Astrocyte of the cerebellum (primary cell): ENCODE measurements around the gene ROR2.

Experiments used
- DNase-seq: peaks from one replicate; pipeline ENCODE4 v3.0.0-alpha.2; 2011; ENCODE audit warnings: low read depth
- H3K4me3 ChIP-seq: 2 replicates; pipeline ENCODE4 v1.5.1; 2011; ENCODE audit warnings: mild to moderate bottlenecking, low read depth, low read length, moderate library complexity
- CTCF ChIP-seq: IDR thresholded peaks from 2 replicates; pipeline ENCODE4 v1.5.1; 2012; ENCODE audit warnings: low read length, low read depth, moderate library complexity, mild to moderate bottlenecking; ENCODE audit errors: missing control alignments
- in situ Hi-C: cut with HindIII; loops from 2 replicates; pipeline ENCODE4 v1.10.0; 2017; ENCODE audit warnings: low sequenced_read_pairs

The ROR2 gene

GRCh38 chr9:91963711-91964240 lies 13.7 kb upstream of the ROR2 start:
- no peak for DNase-seq
- in situ Hi-C loops, result loop anchor here (5.0 kb wide), 3 partner anchors 71 to 186 kb away; no protein-coding TSS in a partner anchor
- H3K4me3 ChIP-seq, result no peak overlapping the region
- TF ChIP-seq CTCF, result no peak

GRCh38 chr9:91960367-91960766 lies 10.3 kb upstream of the ROR2 start:
- in situ Hi-C loops, result loop anchor here (5.0 kb wide), 3 partner anchors 68 to 183 kb away; no protein-coding TSS in a partner anchor
- no peak for TF ChIP-seq CTCF
- no peak overlapping the region for H3K4me3 ChIP-seq
- no peak for DNase-seq

- H3K4me3 ChIP-seq, result no peak overlapping the region
- DNase-seq, result no peak
- TF ChIP-seq CTCF, result no peak
- in situ Hi-C loops, result no loop called here
Observed at GRCh38 chr9:91958174-91958573, 8.1 kb upstream of the ROR2 start.

- in situ Hi-C loops, result no loop called here
- H3K4me3 ChIP-seq, result peak overlapping the region; percentile 12
- peak; percentile 53 for DNase-seq
- TF ChIP-seq CTCF, result peak; percentile 88
Observed at GRCh38 chr9:91954841-91955471, 4.9 kb upstream of the ROR2 start.

GRCh38 chr9:91953718-91954117 lies 3.7 kb upstream of the ROR2 start:
- DNase-seq, result no peak
- H3K4me3 ChIP-seq, result no peak overlapping the region
- no peak for TF ChIP-seq CTCF
- in situ Hi-C loops, result no loop called here

GRCh38 chr9:91951944-91952520 lies 2.0 kb upstream of the ROR2 start:
- in situ Hi-C loops, result no loop called here
- no peak for TF ChIP-seq CTCF
- H3K4me3 ChIP-seq, result no peak overlapping the region
- no peak for DNase-seq
